Panc1 (cell line): ENCODE measurements around the gene HEPHL1. TPM values are rescaled to one million over a fixed set of nuclear protein-coding genes. Genes with fewer than 3 reads are reported as not detected.

ENCODE experiments used
- ATAC-seq: fragments of 200-7000 bp; cut with Tn5 transposase; 2 replicates; pipeline ENCODE4 v1.9.1; 2020; ENCODE audit warnings: mild to moderate bottlenecking, moderate library complexity
- BruUV-seq: library from RNA; stranded (reverse); fragments of 400-500 nt; replicated peaks from 2 replicates; lab custom pipeline; 2021; lab: Mats Ljungman, UMichigan
- CTCF ChIA-PET: fragments of 300-600 bp; sonication (Branson Sonifier 250); formaldehyde crosslinking; loops from one replicate; lab custom pipeline; 2022; ENCODE audit warnings: antibody characterized with exemption; lab: Charles Lee
- POLR2A ChIA-PET: fragments of 300-600 bp; sonication (Branson Sonifier 250); formaldehyde crosslinking; loops from one replicate; lab custom pipeline; 2022; ENCODE audit warnings: antibody characterized with exemption; lab: Charles Lee
- DNase-seq: peaks from one replicate; pipeline ENCODE4 v3.0.0-alpha.2; 2010; ENCODE audit warnings: low read depth, low spot score
- H3K27ac ChIP-seq: 2 replicates; pipeline ENCODE4 v1.5.1; 2011; ENCODE audit warnings: mild to moderate bottlenecking, low read length, inconsistent platforms
- H3K27me3 ChIP-seq: fragments of 200-500 bp; sonication (Bioruptor generic); 2 replicates; pipeline ENCODE4 v1.6.0; 2014; ENCODE audit warnings: low read length, inconsistent platforms; ENCODE audit not compliant: control insufficient read depth, insufficient read depth
- H3K36me3 ChIP-seq: fragments of 200-500 bp; sonication (Bioruptor generic); 2 replicates; pipeline ENCODE4 v1.5.1; 2014; ENCODE audit warnings: inconsistent platforms, mild to moderate bottlenecking, low read length, moderate library complexity; ENCODE audit not compliant: control insufficient read depth, insufficient read depth
- H3K4me1 ChIP-seq: 2 replicates; pipeline ENCODE4 v1.5.1; 2011; ENCODE audit warnings: inconsistent platforms, mild to moderate bottlenecking, low read length, moderate library complexity; ENCODE audit not compliant: control insufficient read depth, insufficient read depth
- H3K4me3 ChIP-seq, 2 experiments: 2 replicates each; pipeline ENCODE4 v1.5.1; 2011 to 2012; ENCODE audit warnings: low read depth in 2 of 2, low read length in 2 of 2, mild to moderate bottlenecking in 2 of 2, inconsistent platforms in 1 of 2, moderate library complexity in 1 of 2
- H3K9me3 ChIP-seq: fragments of 200-500 bp; sonication (Bioruptor generic); 2 replicates; pipeline ENCODE4 v1.5.1; 2014; ENCODE audit warnings: low read depth, mild to moderate bottlenecking, inconsistent platforms, low read length, moderate library complexity; ENCODE audit not compliant: control insufficient read depth, insufficient read depth
- POLR2AphosphoS5 ChIP-seq: IDR thresholded peaks from 2 replicates; pipeline ENCODE4 v1.6.1; 2012; ENCODE audit warnings: mild to moderate bottlenecking, low read depth, low read length, moderate library complexity
- SIN3A ChIP-seq: IDR thresholded peaks from 2 replicates; pipeline ENCODE4 v1.6.1; 2012; ENCODE audit warnings: low read depth, mild to moderate bottlenecking, low read length, moderate library complexity, borderline replicate concordance; ENCODE audit not compliant: insufficient read depth
- TCF7L2 ChIP-seq: IDR thresholded peaks from 2 replicates; pipeline ENCODE4 v1.6.1; 2011; ENCODE audit warnings: mild to moderate bottlenecking, low read depth, low read length, inconsistent platforms
- in situ Hi-C: cut with HindIII; loops from 2 replicates; pipeline ENCODE4 v1.10.0; 2016; ENCODE audit warnings: low sequenced_read_pairs, low pct_unique_long_range_greater_than_20kb
- intact Hi-C: fragments of 100-400 bp; cut with micrococcal nuclease; formaldehyde crosslinking; loops from one replicate; pipeline ENCODE4 v1.10.0; 2022; ENCODE audit not compliant: unreplicated experiment
- total RNA-seq: library from RNA; stranded (reverse); gene quantifications from one replicate; pipeline ENCODE4 v1.2.1, GENCODE V29; 2021; ENCODE audit not compliant: unreplicated experiment
- TF ChIP-seq, protein P1 (sequence below): fragments of 450-650 bp; IDR thresholded peaks from 2 replicates; pipeline ENCODE4 v1.5.1; 2017; ENCODE audit warnings: mild to moderate bottlenecking
- TF ChIP-seq, protein P2 (sequence below), 2 experiments: IDR thresholded peaks; 2 replicates each; pipeline ENCODE4 v1.6.1; 2011 to 2012; ENCODE audit warnings: low read depth in 2 of 2, control low read depth in 1 of 2, low read length in 1 of 2, mild to moderate bottlenecking in 1 of 2, moderate library complexity in 1 of 2; ENCODE audit not compliant: insufficient read depth in 1 of 2

The HEPHL1 gene
- total RNA-seq, 1 experiment from 2014 or later: not detected

DNA sequence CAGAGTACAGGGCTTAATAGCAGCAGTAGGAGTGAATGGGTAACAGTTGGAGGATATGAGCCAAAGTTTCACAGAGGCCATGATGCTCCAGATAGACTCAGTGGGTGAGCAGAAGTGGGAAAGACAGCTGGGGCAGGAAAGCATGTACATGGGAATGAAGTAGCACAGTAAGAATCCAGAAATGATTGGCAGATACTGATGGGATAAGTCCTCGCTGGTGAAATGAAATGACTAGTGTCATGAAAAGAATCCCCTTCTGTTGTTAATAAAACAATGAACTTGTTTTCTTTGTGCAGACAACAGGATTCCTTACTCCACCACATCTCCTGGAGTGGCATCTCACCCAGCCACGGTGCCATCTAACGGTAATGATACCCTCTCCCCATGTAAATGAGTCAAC, 90.1 kb downstream of the HEPHL1 start:
- Histone ChIP-seq H3K9me3 (no peaks in the 10 kb centered on the region), H3K27ac (no peak overlapping the region), H3K27me3 (peaks cover 29% of the 10 kb centered on the region), H3K36me3 (no peaks in the 10 kb centered on the region), H3K4me1 (no peaks in the 10 kb centered on the region), H3K4me3 (no peak overlapping the region)
- TF ChIP-seq, protein P1, sequence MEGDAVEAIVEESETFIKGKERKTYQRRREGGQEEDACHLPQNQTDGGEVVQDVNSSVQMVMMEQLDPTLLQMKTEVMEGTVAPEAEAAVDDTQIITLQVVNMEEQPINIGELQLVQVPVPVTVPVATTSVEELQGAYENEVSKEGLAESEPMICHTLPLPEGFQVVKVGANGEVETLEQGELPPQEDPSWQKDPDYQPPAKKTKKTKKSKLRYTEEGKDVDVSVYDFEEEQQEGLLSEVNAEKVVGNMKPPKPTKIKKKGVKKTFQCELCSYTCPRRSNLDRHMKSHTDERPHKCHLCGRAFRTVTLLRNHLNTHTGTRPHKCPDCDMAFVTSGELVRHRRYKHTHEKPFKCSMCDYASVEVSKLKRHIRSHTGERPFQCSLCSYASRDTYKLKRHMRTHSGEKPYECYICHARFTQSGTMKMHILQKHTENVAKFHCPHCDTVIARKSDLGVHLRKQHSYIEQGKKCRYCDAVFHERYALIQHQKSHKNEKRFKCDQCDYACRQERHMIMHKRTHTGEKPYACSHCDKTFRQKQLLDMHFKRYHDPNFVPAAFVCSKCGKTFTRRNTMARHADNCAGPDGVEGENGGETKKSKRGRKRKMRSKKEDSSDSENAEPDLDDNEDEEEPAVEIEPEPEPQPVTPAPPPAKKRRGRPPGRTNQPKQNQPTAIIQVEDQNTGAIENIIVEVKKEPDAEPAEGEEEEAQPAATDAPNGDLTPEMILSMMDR: no peak
- ATAC-seq: no peak
- ChIA-PET POLR2A (no interaction called here), CTCF (no interaction called here)
- in situ Hi-C loops: no loop called here
- DNase-seq: no peak
- no TSS peak for BruUV-seq
- intact Hi-C loops: no loop called here

DNA sequence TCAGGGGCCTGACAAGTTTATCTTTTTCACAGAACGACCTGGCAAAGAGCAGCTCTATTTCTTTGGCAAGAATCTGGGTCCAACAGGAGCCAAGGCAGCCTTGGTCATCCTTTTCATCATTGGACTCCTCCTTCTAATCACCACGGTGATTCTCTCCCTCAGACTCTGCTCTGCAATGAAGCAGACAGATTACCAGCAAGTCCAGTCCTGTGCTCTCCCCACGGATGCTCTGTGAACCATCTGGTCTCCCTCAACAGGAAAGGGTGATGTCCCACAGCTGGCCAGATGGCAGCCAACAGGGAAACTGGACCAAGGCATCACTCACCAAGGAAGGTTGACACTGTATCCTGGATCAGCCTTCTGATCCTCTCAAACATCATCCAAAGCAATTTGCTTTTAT, 90.5 kb downstream of the HEPHL1 start:
- ChIA-PET CTCF (no interaction called here), POLR2A (no interaction called here)
- no peak for DNase-seq

DNA sequence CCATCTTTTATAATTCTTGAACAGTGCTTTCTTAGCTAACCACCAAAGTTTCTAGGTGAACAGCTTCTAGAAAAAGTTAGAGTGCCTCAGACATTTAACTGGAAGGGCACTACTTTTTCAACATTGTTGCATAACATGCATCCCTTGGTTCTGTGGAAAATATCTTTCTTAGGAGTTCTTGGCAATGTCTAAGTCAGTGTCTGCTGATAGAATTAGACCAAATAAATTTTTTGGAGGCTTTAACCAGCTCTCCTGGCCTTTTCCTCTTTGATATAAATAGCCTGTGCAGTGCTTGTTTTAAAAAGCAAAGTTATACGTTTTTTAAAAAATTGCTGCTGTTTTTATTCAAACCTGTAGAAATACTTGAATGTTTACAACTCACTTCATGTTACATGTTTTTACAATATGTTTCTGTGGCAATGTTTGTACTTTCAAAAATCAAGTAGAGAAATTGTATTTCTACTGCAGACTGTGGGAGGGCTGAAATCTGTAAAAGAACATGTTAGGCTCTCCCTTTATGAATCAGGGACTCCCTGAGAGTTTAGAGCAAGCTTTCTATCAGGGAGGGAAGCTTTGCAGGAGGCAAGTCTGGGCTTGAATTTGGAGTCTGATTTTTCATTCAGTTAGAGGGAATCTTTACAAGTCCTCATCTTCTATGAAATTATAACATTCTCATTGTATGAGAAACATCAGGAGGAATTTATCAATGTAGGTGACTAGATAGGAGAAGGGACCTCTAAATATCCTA, 91.2 kb downstream of the HEPHL1 start:
- H3K9me3 ChIP-seq: no peaks in the 10 kb centered on the region
- H3K4me3 ChIP-seq: no peak overlapping the region
- intact Hi-C loops: no loop called here
- in situ Hi-C loops: no loop called here
- peaks cover 28% of the 10 kb centered on the region for H3K27me3 ChIP-seq
- CTCF ChIA-PET: interaction anchor here (0.6 kb wide), 1 partner anchor 230 kb away, joined by 4 read pairs; no protein-coding TSS in a partner anchor
- TF ChIP-seq SIN3A (no peak), POLR2AphosphoS5 (no peak), TCF7L2 (no peak)
- TF ChIP-seq, protein P2, sequence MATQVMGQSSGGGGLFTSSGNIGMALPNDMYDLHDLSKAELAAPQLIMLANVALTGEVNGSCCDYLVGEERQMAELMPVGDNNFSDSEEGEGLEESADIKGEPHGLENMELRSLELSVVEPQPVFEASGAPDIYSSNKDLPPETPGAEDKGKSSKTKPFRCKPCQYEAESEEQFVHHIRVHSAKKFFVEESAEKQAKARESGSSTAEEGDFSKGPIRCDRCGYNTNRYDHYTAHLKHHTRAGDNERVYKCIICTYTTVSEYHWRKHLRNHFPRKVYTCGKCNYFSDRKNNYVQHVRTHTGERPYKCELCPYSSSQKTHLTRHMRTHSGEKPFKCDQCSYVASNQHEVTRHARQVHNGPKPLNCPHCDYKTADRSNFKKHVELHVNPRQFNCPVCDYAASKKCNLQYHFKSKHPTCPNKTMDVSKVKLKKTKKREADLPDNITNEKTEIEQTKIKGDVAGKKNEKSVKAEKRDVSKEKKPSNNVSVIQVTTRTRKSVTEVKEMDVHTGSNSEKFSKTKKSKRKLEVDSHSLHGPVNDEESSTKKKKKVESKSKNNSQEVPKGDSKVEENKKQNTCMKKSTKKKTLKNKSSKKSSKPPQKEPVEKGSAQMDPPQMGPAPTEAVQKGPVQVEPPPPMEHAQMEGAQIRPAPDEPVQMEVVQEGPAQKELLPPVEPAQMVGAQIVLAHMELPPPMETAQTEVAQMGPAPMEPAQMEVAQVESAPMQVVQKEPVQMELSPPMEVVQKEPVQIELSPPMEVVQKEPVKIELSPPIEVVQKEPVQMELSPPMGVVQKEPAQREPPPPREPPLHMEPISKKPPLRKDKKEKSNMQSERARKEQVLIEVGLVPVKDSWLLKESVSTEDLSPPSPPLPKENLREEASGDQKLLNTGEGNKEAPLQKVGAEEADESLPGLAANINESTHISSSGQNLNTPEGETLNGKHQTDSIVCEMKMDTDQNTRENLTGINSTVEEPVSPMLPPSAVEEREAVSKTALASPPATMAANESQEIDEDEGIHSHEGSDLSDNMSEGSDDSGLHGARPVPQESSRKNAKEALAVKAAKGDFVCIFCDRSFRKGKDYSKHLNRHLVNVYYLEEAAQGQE (IDR thresholded peaks at IDR 0.05; ENCODE audit: insufficient read depth in 1 of 2, low read depth in 2 of 2, low read length in 1 of 2): no peak
- TF ChIP-seq, protein P1: no peak
- no peaks in the 10 kb centered on the region for H3K36me3 ChIP-seq
- POLR2A ChIA-PET: no interaction called here
- no TSS peak for BruUV-seq
- no peaks in the 10 kb centered on the region for H3K4me1 ChIP-seq
- H3K27ac ChIP-seq: no peak overlapping the region
- no peak for ATAC-seq
- DNase-seq: no peak

More for the DNA sequence above, 90.5 kb downstream of the HEPHL1 start:
- Histone ChIP-seq H3K4me3 (no peak overlapping the region), H3K36me3 (no peaks in the 10 kb centered on the region), H3K27ac (no peak overlapping the region), H3K27me3 (peaks cover 29% of the 10 kb centered on the region), H3K9me3 (no peaks in the 10 kb centered on the region), H3K4me1 (no peaks in the 10 kb centered on the region)
- in situ Hi-C loops: no loop called here
- no peak for ATAC-seq
- TF ChIP-seq SIN3A (no peak), TCF7L2 (no peak)
- TF ChIP-seq, protein P1: no peak
- intact Hi-C loops: no loop called here
- BruUV-seq: no TSS peak
